CD4-positive, alpha-beta T cell (primary cell): ENCODE measurements around the gene CTNNBIP1. TPM values are rescaled to one million over a fixed set of nuclear protein-coding genes. Genes with fewer than 3 reads are reported as not detected.

Experiments
- ATAC-seq: fragments of 200-7000 bp; cut with Tn5 transposase; one replicate; pipeline ENCODE4 v1.10.0; 2022; ENCODE audit warnings: mild to moderate bottlenecking; ENCODE audit not compliant: poor library complexity
- CTCF ChIA-PET: fragments of 350-600 bp; sonication (Branson Sonifier 250); formaldehyde crosslinking; loops from one replicate; lab custom pipeline; 2021; ENCODE audit warnings: antibody characterized with exemption, inconsistent platforms; lab: Charles Lee
- POLR2A ChIA-PET: fragments of 350-600 bp; sonication (Branson Sonifier 250); formaldehyde crosslinking; loops from one replicate; lab custom pipeline; 2021; ENCODE audit warnings: antibody characterized with exemption, inconsistent platforms; lab: Charles Lee
- DNase-seq, 14 experiments: peaks; one replicate each; pipeline ENCODE4 v3.0.0-alpha.2; 2013 to 2020; ENCODE audit warnings: mixed read lengths in 2 of 14
- H3K27ac ChIP-seq, 2 donors: one replicate each; pipeline versions ENCODE4 v1.5.1 to v1.7.0; 2013; ENCODE audit warnings: low read length in 2 of 2, low read depth in 1 of 2, mild to moderate bottlenecking in 1 of 2
- H3K27me3 ChIP-seq, 2 experiments: 1 replicate in 1 of 2; 2 replicates in 1 of 2; pipeline versions ENCODE4 v1.6.1 to v1.7.0; 2013; ENCODE audit warnings: low read length in 2 of 2, control low read depth in 1 of 2, mild to moderate bottlenecking in 1 of 2, moderate library complexity in 1 of 2; ENCODE audit not compliant: insufficient read depth in 2 of 2, control insufficient read depth in 1 of 2
- H3K36me3 ChIP-seq: one replicate; pipeline ENCODE4 v1.6.1; 2013; ENCODE audit warnings: low read length, control low read depth; ENCODE audit not compliant: insufficient read depth
- H3K4me1 ChIP-seq: one replicate; pipeline ENCODE4 v1.6.1; 2013; ENCODE audit warnings: low read length, control low read depth; ENCODE audit not compliant: insufficient read depth
- H3K4me3 ChIP-seq: one replicate; pipeline ENCODE4 v1.5.1; 2013; ENCODE audit warnings: mild to moderate bottlenecking, low read length, moderate library complexity
- H3K9me3 ChIP-seq, 2 experiments: 1 replicate in 1 of 2; 2 replicates in 1 of 2; pipeline versions ENCODE4 v1.6.1 to v1.7.0; 2013; ENCODE audit warnings: low read length in 2 of 2, mild to moderate bottlenecking in 2 of 2, control low read depth in 1 of 2, moderate library complexity in 1 of 2; ENCODE audit not compliant: control insufficient read depth in 1 of 2, insufficient read depth in 1 of 2
- H3K27ac Mint-ChIP-seq: one replicate; pipeline ENCODE4 v1.8.0; 2020; ENCODE audit warnings: mixed read lengths
- H3K27me3 Mint-ChIP-seq: one replicate; pipeline ENCODE4 v1.8.0; 2021; ENCODE audit warnings: mixed read lengths
- H3K36me3 Mint-ChIP-seq: one replicate; pipeline ENCODE4 v1.8.0; 2021; ENCODE audit warnings: low read depth, mixed read lengths
- H3K4me1 Mint-ChIP-seq: one replicate; pipeline ENCODE4 v1.8.0; 2021; ENCODE audit warnings: low read depth, mixed read lengths
- H3K4me3 Mint-ChIP-seq: one replicate; pipeline ENCODE4 v1.8.0; 2020; ENCODE audit warnings: mild to moderate bottlenecking, mixed read lengths
- H3K9me3 Mint-ChIP-seq: one replicate; pipeline ENCODE4 v1.8.0; 2020; ENCODE audit warnings: mixed read lengths
- CTCF ChIP-seq: fragments of 200-600 bp; IDR thresholded peaks from one replicate; pipeline ENCODE4 v1.8.0; 2022; ENCODE audit warnings: antibody characterized with exemption, mild to moderate bottlenecking
- intact Hi-C, 2 experiments: fragments of 100-400 bp; cut with DNase I in 1 of 2; cut with micrococcal nuclease in 1 of 2; formaldehyde crosslinking; loops; one replicate each; pipeline versions ENCODE4 v1.15.1 to v1.9.0; 2023 to 2025; cut with DNase I, micrococcal nuclease
- total RNA-seq, 174 experiments: library from RNA in 2 of 174; stranded (reverse) in 2 of 174; gene quantifications; one replicate each; pipeline ENCODE4 v1.2.3 and lab custom pipeline; 2021 to 2026

The CTNNBIP1 gene
- total RNA-seq, 2 experiments from 2014 or later, result 6.6 to 6.8 TPM

GRCh38 chr1:9870572-9870971, 39.5 kb downstream of the CTNNBIP1 start:
- Mint-ChIP-seq H3K4me3 (no peak overlapping the region), H3K27ac (no peak overlapping the region), H3K27me3 (no peaks in the 10 kb centered on the region), H3K36me3 (no peaks in the 10 kb centered on the region), H3K9me3 (no peaks in the 10 kb centered on the region), H3K4me1 (peaks cover 11% of the 10 kb centered on the region)
- Histone ChIP-seq H3K4me3 (no peak overlapping the region), H3K27ac (no peak overlapping the region), H3K9me3 (peaks cover 0 to 4% of the 10 kb centered on the region in 2 experiments), H3K36me3 (peaks cover 5% of the 10 kb centered on the region), H3K27me3 (no peaks in the 10 kb centered on the region), H3K4me1 (peaks cover 17% of the 10 kb centered on the region)
- no peak for TF ChIP-seq CTCF
- ATAC-seq, result no peak
- POLR2A ChIA-PET, result no interaction called here
- no peak for DNase-seq
- CTCF ChIA-PET, result interaction anchor here (6.9 kb wide), 1 partner anchor 86 kb away, joined by 70 read pairs; no protein-coding TSS in a partner anchor
- intact Hi-C loops, result no loop called here

DNA sequence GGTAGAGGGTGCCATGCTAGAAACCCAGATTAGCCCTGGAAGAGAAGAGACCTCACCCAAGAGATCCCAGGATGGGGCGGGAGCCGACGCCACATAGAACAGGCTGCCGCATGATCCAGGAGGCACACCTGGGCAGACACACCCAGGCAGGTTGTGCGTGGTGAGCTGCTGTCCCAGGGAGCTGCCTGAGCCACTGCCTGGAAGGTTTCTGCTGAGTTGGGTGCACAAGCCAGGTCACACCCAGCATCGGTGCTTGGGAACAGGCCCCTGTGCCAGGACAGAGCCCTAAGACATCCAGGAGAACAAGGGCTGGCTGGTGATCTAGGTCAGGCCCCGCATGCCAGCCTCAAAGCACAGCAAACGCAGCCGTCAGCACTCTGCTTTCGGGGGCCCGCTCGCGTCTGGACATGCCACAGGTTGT, 40.2 kb downstream of the CTNNBIP1 start:
- Histone ChIP-seq H3K4me1 (peaks cover 12% of the 10 kb centered on the region), H3K27ac (no peak overlapping the region), H3K9me3 (peaks cover 0 to 4% of the 10 kb centered on the region in 2 experiments), H3K27me3 (no peaks in the 10 kb centered on the region), H3K36me3 (peaks cover 5% of the 10 kb centered on the region), H3K4me3 (no peak overlapping the region)
- H3K9me3 Mint-ChIP-seq, result no peaks in the 10 kb centered on the region
- H3K27ac Mint-ChIP-seq, result no peak overlapping the region
- ATAC-seq (no peak), DNase-seq (no peak)
- POLR2A ChIA-PET, result no interaction called here
- CTCF ChIA-PET, result interaction anchor here (2.6 to 6.9 kb wide), 2 partner anchors 86 to 254 kb away, joined by 7 to 70 read pairs; no protein-coding TSS in a partner anchor
- intact Hi-C loops, result loop anchor here (5.0 kb wide), 1 partner anchor 143 kb away; no protein-coding TSS in a partner anchor
- H3K4me1 Mint-ChIP-seq, result peaks cover 8% of the 10 kb centered on the region
- H3K4me3 Mint-ChIP-seq, result no peak overlapping the region
- H3K27me3 Mint-ChIP-seq, result no peaks in the 10 kb centered on the region
- no peak for TF ChIP-seq CTCF
- no peaks in the 10 kb centered on the region for H3K36me3 Mint-ChIP-seq

- H3K4me1 ChIP-seq, result peaks cover 10% of the 10 kb centered on the region
- CTCF ChIA-PET, result interaction anchor here (0.8 to 6.9 kb wide), 4 partner anchors 40 to 253 kb away, joined by 3 to 70 read pairs (median 8); no protein-coding TSS in a partner anchor
- Mint-ChIP-seq H3K27me3 (no peaks in the 10 kb centered on the region), H3K4me3 (no peak overlapping the region), H3K4me1 (peaks cover 5% of the 10 kb centered on the region), H3K9me3 (no peaks in the 10 kb centered on the region), H3K36me3 (no peaks in the 10 kb centered on the region), H3K27ac (no peak overlapping the region)
- POLR2A ChIA-PET, result interaction anchor here (0.9 to 2.0 kb wide), 3 partner anchors 81 to 253 kb away, joined by 3 to 6 read pairs (median 4); no protein-coding TSS in a partner anchor
- no peaks in the 10 kb centered on the region for H3K27me3 ChIP-seq
- ATAC-seq (no peak), DNase-seq (no peak)
- peaks cover 5% of the 10 kb centered on the region for H3K36me3 ChIP-seq
- no peak overlapping the region for H3K27ac ChIP-seq
- H3K9me3 ChIP-seq, result peaks cover 0 to 4% of the 10 kb centered on the region in 2 experiments
- intact Hi-C loops, result loop anchor here (5.0 kb wide), 1 partner anchor 141 kb away; no protein-coding TSS in a partner anchor
- TF ChIP-seq CTCF, result no peak
- H3K4me3 ChIP-seq, result no peak overlapping the region
Observed at GRCh38 chr1:9868244-9868590, 41.9 kb downstream of the CTNNBIP1 start.
